NCI-H748 (cell line): Measurements from ENCODE around the gene OVCH1.
"Not testable (repeated sequence)": the region's sequence is repeated elsewhere in the genome, so short reads cannot be mapped to it uniquely, and the experiment has no call there.

Experiments
- DNase-seq: peaks from one replicate; lab custom pipeline; 2025; ENCODE audit not compliant: unreplicated experiment; lab: John Stamatoyannopoulos, UW

OVCH1 gene

DNA sequence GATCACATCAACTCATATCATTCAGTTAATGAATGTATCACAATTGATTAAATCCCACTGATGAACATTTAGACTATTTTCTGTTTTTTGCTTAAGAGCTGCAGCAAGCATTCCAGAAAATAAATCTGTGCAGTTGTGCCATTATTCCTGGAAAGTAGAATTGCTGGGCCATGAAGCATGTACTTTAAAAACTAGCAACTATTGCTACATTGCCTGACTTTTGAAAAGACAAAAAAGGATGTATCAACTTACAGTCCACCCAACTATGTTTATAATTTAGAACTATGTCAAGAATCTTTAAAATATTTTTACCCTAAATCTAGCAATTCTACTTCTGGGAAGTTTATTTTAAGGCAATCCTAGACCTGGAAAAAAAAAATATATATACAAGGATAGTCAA lies 83.1 kb downstream of the OVCH1 start:
- no peak for DNase-seq

DNA sequence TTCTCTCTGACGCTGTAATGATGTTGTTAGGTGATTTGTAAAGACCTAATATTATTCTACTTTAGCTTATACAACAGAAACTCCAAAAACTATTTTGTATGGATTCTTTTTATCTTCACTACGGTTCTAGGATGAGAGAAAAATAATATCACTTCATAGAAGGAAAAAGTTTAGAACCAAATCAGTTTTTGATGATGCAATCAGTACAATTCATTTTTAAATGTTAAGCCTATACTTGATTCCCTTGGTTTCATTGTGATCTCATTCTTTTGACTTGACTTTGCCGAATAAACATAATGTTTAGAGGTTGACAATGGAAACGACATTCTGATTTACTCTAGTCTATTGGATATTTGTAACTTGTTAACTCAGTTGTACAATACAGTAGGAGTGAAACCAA lies 91.9 kb downstream of the OVCH1 start:
- no peak for DNase-seq

DNA sequence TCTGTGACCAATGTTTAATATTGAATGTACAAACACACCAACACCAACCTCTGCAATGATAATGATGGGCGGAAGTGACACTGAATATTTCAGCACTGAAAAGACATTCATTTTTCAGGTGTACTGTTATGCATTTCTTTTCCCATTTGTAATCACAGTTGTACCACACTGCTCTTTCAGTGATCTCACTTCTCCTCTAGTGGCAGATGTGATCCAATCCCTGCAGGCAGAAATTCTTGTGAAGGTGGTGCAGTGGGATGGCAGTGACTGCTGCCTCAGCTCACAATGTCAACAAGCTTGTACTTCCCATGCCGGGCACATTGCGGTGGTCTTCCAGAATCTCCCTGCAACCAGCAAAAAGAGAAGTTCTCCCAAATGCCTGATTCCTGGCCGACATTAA lies 93.5 kb downstream of the OVCH1 start:
- DNase-seq, result no peak

DNA sequence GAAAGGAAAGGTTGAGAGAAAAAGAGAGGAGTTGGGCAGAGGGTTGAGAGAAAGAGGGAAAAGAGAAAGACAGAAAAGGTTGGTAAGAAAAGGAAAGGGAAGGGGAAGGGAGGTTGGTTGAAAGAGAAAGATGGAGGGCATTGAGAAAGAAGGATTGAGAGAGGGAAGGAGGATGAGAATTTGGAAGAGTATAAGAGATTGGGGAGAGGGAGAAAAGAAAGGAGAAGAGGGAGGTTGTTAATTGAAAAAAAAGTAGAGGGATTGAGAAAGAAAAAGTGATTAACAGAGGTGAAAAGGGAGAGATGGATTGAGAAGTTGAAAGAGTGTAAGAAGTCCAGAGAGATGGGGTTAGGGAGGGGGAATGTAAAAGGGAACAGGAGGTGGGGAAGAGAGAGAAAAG lies 95.0 kb downstream of the OVCH1 start:
- DNase-seq, result no peak

DNA sequence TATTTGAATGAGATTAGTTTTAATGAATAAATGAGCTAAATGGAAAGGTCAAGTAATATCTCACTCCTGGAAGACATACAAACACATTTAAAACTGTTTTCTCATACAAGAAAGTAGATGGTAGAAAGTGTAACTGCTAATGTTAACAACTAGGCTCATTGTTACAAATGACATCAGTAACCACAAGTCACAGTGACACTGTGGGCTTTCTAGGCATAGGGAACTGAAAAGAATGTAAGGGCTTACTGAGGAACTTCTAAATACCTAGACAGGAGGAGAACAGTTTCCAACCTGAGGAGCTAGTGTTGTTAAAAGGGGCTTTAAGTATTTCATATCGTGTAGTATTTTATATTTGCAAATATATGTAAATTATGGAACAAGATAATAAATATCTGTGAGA lies 99.0 kb downstream of the OVCH1 start:
- DNase-seq, result no peak

DNA sequence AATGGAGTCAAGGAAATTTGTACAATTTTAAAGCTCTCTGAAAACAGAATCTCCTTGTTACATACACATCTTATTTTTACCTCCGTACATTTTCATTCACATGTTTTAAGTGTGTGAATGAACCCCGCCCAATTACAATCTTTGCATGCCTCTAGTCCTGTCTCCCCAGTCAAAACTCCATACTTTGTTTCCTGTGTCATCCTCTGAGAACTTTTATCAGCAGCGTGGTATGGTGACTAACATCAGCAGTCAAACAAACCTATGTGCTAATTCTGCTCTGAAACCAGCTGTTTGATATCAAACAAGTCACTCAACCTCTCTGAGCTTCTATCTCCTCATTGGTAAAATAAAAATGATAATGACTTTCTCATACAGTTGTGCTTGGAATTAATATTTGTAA lies 100.7 kb downstream of the OVCH1 start:
- no peak for DNase-seq

DNA sequence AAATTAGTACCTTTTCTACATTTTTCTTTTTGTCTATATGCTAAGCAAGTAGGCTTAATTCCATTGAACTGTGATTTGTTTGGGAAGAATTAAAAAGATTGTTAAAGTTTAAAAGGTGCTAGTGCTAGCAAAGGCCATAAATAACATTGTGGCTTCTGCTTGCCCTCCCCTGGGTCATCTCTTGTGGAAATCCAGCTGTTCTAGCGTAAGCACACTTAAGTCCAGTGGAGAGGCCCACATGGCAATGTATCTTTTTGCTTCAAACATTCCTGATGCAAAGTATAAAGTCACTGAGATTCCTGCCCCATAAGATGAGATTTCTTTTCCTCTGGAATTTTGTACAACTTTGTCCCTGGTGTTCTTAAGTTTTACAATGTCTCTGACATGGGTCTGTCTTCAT lies 102.1 kb downstream of the OVCH1 start:
- DNase-seq, result no peak

DNA sequence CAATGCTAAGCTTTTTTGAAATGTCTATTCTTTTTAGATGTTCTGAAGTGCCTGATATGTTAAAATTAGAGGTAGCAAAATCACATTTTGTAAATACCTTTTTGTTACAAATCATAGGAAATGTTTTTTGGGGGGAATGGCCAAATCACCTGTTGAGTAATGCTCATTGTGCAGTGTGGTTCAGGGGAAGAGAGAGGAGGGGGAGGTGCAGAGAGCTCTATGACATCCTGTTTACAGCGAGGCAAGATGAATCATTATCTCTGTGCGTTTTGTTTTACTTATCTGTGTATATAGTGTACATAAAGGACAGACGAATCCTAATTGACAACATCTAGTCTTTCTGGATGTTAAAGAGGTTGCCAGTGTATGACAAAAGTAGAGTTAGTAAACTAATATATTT lies 107.1 kb downstream of the OVCH1 start:
- not testable (repeated sequence) for DNase-seq

DNA sequence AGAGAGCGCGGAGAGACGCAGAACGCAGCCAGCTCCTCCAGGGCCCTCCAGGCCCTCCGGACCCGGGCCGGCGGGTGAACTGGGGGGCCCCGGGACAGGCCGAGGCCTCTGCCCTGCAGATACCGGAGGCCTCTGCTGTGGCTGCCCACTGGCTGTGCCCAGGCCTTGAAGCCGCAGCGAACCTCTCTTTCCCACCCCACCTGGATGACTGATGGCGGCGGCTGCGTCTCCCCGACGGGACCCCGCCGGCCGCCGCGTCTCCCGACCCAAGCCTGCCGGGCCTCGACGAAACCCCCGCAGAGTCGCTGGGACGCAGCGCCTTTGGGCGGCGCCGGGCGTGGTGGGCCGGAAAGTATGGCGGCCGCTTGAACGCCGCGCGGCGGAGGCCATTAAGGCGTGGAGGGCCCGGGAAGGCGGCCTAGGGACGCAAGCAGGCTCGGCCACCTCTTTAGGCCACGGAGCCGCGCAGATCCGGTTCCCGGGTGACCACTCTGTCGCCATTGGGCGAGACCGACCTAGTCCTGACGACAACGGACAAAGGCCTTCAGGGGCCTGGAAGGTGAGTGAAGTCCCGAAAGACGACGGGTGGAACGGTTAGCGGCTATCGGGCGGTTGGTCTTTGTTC lies 108.1 kb downstream of the OVCH1 start:
- no peak for DNase-seq

DNA sequence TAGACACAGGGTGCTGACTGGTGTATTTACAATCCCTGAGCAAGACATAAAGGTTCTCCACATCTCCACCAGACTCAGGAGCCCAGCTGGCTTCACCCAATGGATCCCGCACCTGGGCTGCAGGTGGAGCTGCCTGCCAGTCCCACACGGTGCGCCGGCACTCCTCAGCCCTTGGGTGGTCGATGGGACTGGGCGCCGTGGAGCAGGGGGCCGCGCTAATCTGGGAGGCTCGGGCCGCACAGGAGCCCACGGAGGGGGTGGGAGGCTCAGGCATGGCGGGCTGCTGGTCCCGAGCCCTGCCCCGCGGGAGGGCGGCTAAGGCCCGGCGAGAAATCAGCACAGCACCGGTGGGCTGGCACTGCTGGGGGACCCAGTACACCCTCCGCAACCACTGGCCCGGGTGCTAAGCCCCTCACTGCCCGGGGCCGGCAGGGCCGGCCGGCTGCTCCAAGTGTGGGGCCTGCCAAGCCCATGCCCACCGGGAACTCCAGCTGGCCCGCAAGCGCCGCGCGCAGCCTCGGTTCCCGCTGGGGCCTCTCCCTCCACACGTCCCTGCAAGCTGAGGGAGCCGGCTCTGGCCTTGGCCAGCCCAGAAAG lies 111.3 kb downstream of the OVCH1 start:
- not testable (repeated sequence) for DNase-seq

DNA sequence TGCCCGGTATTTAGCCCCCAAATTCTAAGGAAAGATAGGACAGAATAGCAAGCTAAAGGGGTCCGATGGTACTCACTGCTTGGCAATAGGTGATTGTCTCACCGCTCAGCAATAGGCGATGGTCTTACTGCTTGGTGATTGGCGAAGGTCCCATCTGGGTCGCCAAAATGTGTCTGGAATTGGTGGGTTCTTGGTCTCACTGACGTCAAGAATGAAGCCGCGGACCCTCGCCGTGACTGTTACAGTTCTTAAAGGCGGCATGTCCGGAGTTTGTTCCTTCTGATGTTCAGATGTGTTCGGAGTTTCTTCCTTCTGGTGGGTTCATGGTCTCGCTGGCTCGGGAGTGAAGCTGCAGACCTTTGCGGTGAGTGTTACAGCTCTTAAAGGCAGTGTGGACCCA lies 112.3 kb downstream of the OVCH1 start:
- not testable (repeated sequence) for DNase-seq

DNA sequence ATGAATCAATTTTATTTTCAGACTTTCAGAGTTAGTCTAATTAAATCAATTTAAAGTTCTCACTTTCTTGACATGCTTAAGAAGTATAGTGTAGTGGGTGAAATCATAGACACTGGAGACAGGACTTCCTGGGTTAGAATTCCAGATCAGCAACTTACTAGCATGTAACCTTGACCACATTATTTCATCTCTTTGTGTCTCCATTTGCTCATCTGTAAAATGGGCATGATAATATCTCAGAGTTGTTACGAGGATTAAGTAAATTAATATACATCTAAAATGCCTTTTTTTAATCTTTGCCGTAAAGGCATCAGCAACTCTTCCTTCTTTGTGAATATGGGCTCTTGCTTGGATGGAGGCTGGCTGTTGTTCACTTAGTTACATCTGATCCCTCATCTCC lies 115.2 kb downstream of the OVCH1 start:
- no peak for DNase-seq

DNA sequence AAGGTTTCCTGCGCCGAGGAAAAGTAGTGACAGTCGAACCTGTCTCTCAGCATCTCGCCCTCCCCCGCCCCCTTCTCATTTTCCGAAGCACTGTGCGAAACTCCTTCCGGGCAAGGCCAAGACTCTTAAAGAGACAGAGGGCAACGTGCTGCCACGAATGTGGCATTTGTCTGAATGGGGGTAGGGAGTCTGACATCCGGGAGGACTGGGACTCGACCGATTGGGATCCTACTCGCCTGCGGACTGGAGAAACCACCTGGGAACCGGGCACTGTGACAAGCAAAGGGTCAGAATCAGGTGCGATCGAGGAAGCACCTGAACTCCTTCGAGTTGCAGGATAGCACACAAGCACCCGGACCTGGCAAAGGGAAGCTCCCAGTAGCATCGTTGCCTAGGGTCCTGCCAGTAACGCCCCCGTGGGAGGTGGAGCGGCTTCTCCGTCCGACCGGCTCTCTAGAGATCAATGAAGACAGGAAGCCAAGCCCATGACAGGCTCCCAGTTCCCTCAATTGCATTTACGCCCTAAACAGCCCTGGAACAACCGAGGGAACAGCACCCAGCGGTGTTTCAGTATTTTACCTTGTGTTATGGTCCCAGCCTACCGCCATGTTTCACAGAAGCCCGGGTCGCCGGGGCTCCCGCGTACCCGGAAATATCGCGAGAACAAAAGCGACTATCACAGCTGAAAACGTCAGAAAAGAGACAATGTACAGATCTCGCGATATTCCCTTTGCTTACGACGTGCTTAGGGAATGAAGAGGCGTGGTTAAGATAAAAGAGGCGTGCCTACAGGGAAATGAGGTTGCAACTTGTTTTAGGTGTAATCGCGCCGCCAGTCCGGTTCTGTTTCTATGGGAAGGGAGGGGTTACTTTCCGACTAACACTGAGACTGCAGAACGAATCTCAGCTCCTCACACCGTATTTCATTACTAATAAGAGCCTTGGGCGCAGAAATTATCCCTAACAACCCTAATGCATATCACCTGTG lies 116.7 kb downstream of the OVCH1 start, which contains the start of gene ERGIC2:
Gene ERGIC2 (minus strand): TSS at position 637 of the 988 bp plus-strand sequence. CDS start 9,539 bp downstream, outside the sequence.
- DNase-seq, result peak; percentile 98
